Heart left ventricle (tissue), 16 donors: ENCODE data around the gene SMPD3. TPM values are rescaled to one million over a fixed set of nuclear protein-coding genes. Genes with fewer than 3 reads are reported as not detected.

Experiments
- ATAC-seq, 4 donors: fragments of 200-7000 bp; cut with Tn5 transposase; one replicate each; pipeline ENCODE4 v1.9.1; 2020 to 2022; ENCODE audit warnings: moderate library complexity in 4 of 4, mild to moderate bottlenecking in 3 of 4, moderate number of reproducible peaks in 1 of 4
- DNase-seq, 5 donors: peaks; one replicate each; pipeline ENCODE4 v3.0.0-alpha.2; 2020
- H3K27ac ChIP-seq, 12 donors: fragments of 200-600 bp; sonication (generic) in 4 of 12; one replicate each; pipeline versions ENCODE4 v1.5.0 to v1.8.0; 2016 to 2022; ENCODE audit warnings: mild to moderate bottlenecking in 2 of 12
- H3K27me3 ChIP-seq, 9 donors: fragments of 200-600 bp; sonication (generic) in 2 of 9; one replicate each; pipeline versions ENCODE4 v1.5.1 to v1.8.0; 2016 to 2022; ENCODE audit warnings: mild to moderate bottlenecking in 3 of 9
- H3K36me3 ChIP-seq, 9 donors: fragments of 200-600 bp; sonication (generic) in 2 of 9; one replicate each; pipeline versions ENCODE4 v1.5.0 to v1.8.0; 2018 to 2022; ENCODE audit warnings: mild to moderate bottlenecking in 2 of 9
- H3K4me1 ChIP-seq, 12 donors: fragments of 200-600 bp; sonication (generic) in 4 of 12; one replicate each; pipeline versions ENCODE4 v1.5.0 to v1.8.0; 2016 to 2022; ENCODE audit warnings: mild to moderate bottlenecking in 3 of 12
- H3K4me3 ChIP-seq, 12 donors: fragments of 200-600 bp; sonication (generic) in 4 of 12; one replicate each; pipeline versions ENCODE4 v1.5.0 to v1.8.0; 2017 to 2022; ENCODE audit warnings: mild to moderate bottlenecking in 9 of 12, moderate library complexity in 4 of 12
- H3K9me3 ChIP-seq, 12 donors: fragments of 200-600 bp; sonication (generic) in 4 of 12; one replicate each; pipeline versions ENCODE4 v1.5.0 to v1.8.0; 2016 to 2022; ENCODE audit warnings: mild to moderate bottlenecking in 1 of 12
- CTCF ChIP-seq, 12 donors: fragments of 200-600 bp; sonication (generic) in 4 of 12; IDR thresholded peaks; one replicate each; pipeline versions ENCODE4 v1.5.0 to v1.8.0; 2018 to 2022; ENCODE audit warnings: antibody characterized with exemption in 12 of 12, mild to moderate bottlenecking in 5 of 12
- POLR2A ChIP-seq, 2 donors: fragments of 450-650 bp; IDR thresholded peaks; one replicate each; pipeline ENCODE4 v1.6.1; 2017; ENCODE audit warnings: antibody characterized with exemption in 2 of 2, mild to moderate bottlenecking in 2 of 2, moderate library complexity in 2 of 2
- WGBS, 4 donors: extraction: QIAGEN DNeasy Blood & Tissue Kit in 2 of 4; methylation state at CpG; one replicate each; pipeline versions ENCODE4 v1.1.5 to v1.1.7; 2013 to 2018; 5-methylcytosine and 5-hydroxymethylcytosine counted together
- intact Hi-C, 10 donors: fragments of 100-400 bp; cut with DNase I; formaldehyde crosslinking; loops; one replicate each; pipeline versions ENCODE4 v1.11.1 to v1.14.2; 2022
- polyA plus RNA-seq, 2 donors: library from polyadenylated mRNA; stranded (reverse); fragments of 200-250 nt; gene quantifications; one replicate each; pipeline ENCODE4 v1.2.3, GENCODE V29; 2013
- total RNA-seq, 9 donors: library from RNA; depleted of rRNA in 2 of 9; stranded (reverse); fragments of >200 nt in 2 of 9; fragmentation: NEBNext Ultra II Directional in 3 of 9; extraction: Animal tissue kit (Norgen Biotek cat#: 25700) in 3 of 9; gene quantifications; one replicate each; pipeline versions ENCODE4 v1.1.0 to v1.2.4, GENCODE V29; 2016 to 2023
- donor health status: ischemic (EF 13 %, LVEDD 7.1; RV severe dilation, severe dysfunction).
- donor health status: healthy with polysubstance abuse.
- donor health status: DM: no; HTN: yes; CAD: no.
- donor health status: DM: no; HTN: no; CAD: no.
- donor health status: ischemic (EF 25% LVEDD 6.9; RV normal size, moderate dysfunction).
- donor health status: ischemic (EF 25% LVEDD 5.7; RV mildly dilated, moderate dysfunction).
- donor health status: healthy.
- donor health status: DM: yes; HTN: yes; CAD: no.
- donor health status: ischemic (EF 35%, LVEDD 5.7; RV mildly dilated, moderate dysfunction).
- donor health status: nonischemic (EF 11% LVEDD 7.7; RV severe dilation, severe dysfunction).
- donor health status: DM: yes; HTN: yes; CAD: no.
- donor health status: PGD.
- donor health status: ischemic (EF 29% LVEDD 5.4; RV normal size, mild dysfunction).
- donor health status: nonischemic (EF 23%, LVEDD 6.1; RV moderate dilation, normal function).

Gene SMPD3
- total and polyA plus RNA-seq, 11 donors, result 0.07 to 14.4 (median 0.17) TPM; not detected in 3

GRCh38 chr16:68363658-68364521, 84.4 kb downstream of the SMPD3 start:
- peaks cover 0 to 18% (median 0%) of the 10 kb centered on the region in 9 donors for H3K27me3 ChIP-seq
- peaks cover 0 to 12% (median 2%) of the 10 kb centered on the region in 9 donors for H3K36me3 ChIP-seq
- DNase-seq, result no peak
- no peaks in the 10 kb centered on the region for H3K9me3 ChIP-seq
- intact Hi-C loops, result loop anchor here in 1 of 10 donors (10.0 kb wide), 1 partner anchor 151 kb away; no protein-coding TSS in a partner anchor
- TF ChIP-seq CTCF (IDR thresholded peaks at IDR 0.05) (no peak), POLR2A (IDR thresholded peaks at IDR 0.05) (no peak)
- H3K4me3 ChIP-seq, result no peak overlapping the region
- H3K4me1 ChIP-seq, result peaks cover 0 to 4% (median 0%) of the 10 kb centered on the region in 12 donors
- WGBS, 4 donors, result 45 to 67% (median 59%) methylated on average over 16 to 22 of the region's 22 CpGs
- no peak for ATAC-seq
- no peak overlapping the region for H3K27ac ChIP-seq

- no peaks in the 10 kb centered on the region for H3K9me3 ChIP-seq
- H3K27ac ChIP-seq, result no peak overlapping the region
- WGBS, 4 donors, result 74 to 82% (median 78%) methylated on average over 10 to 18 of the region's 18 CpGs
- H3K4me3 ChIP-seq, result no peak overlapping the region
- peaks cover 0 to 4% (median 0%) of the 10 kb centered on the region in 12 donors for H3K4me1 ChIP-seq
- DNase-seq (no peak), ATAC-seq (no peak)
- H3K27me3 ChIP-seq, result peaks cover 0 to 18% (median 0%) of the 10 kb centered on the region in 9 donors
- TF ChIP-seq POLR2A (IDR thresholded peaks at IDR 0.05), result no peak
- no peak for TF ChIP-seq CTCF (IDR thresholded peaks at IDR 0.05)
- intact Hi-C loops, result loop anchor here in 1 of 10 donors (10.0 kb wide), 1 partner anchor 152 kb away; no protein-coding TSS in a partner anchor
- H3K36me3 ChIP-seq, result peaks cover 0 to 20% (median 8%) of the 10 kb centered on the region in 9 donors
These were observed 85.2 kb downstream of the SMPD3 start for GRCh38 chr16:68362947-68363657.

GRCh38 chr16:68362262-68362913, 85.9 kb downstream of the SMPD3 start:
- H3K4me1 ChIP-seq, result peaks cover 0 to 4% (median 0%) of the 10 kb centered on the region in 12 donors
- H3K27ac ChIP-seq, result no peak overlapping the region
- no peaks in the 10 kb centered on the region for H3K9me3 ChIP-seq
- no peak for TF ChIP-seq CTCF (IDR thresholded peaks at IDR 0.05)
- no peak for TF ChIP-seq POLR2A (IDR thresholded peaks at IDR 0.05)
- 63 to 92% (median 71%) methylated on average over 4 to 8 of the region's 8 CpGs for WGBS, 4 donors
- DNase-seq (no peak), ATAC-seq (no peak)
- peaks cover 0 to 17% (median 0%) of the 10 kb centered on the region in 9 donors for H3K27me3 ChIP-seq
- intact Hi-C loops, result loop anchor here in 1 of 10 donors (10.0 kb wide), 1 partner anchor 152 kb away; no protein-coding TSS in a partner anchor
- no peak overlapping the region for H3K4me3 ChIP-seq
- peaks cover 0 to 27% (median 15%) of the 10 kb centered on the region in 9 donors for H3K36me3 ChIP-seq
